ENCODE data around the gene ELK3. TPM values are rescaled to one million over a fixed set of nuclear protein-coding genes. Genes with fewer than 3 reads are reported as not detected.

ELK3 gene
- total and polyA plus RNA-seq, 8 donors: 2.9 to 12.9 (median 6.1) TPM

DNA sequence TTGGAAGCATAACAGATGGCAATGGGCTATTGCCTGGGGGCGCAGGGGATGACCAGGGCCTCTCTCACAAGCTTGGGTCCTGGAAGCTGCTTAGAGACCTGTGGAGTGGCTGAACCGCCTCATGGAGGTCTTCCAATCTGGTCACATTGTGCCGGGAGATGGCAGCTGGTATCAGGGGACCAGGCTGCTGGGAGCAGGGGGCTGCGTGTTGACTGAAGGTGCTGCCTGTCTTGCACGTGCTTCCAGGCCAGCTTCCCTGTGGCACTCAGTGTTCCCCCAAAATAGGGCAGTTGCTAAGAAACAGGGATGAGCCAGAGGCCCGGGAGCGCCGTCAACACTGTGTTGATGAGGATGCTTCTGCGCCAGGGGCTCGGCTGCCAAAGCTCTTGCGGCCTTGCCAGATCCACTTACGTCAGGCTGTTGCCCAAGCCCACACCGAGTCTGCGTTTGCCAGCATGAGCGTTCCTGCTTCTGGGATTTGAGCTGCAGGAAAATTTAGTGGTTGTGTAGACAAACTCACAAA is 39.8 kb downstream of the ELK3 start:
- no peak overlapping the region for H3K4me3 ChIP-seq
- H3K4me1 ChIP-seq: no peaks in the 10 kb centered on the region
- intact Hi-C loops (cut with DNase I): no loop called here
- H3K27me3 ChIP-seq: no peaks in the 10 kb centered on the region
- peak; percentile 16 to 63 (median 37) for ATAC-seq
- FAIRE-seq: no peak
- peak overlapping the region in 1 of 4 donors; percentile 37 for H3K27ac ChIP-seq
- no peaks in the 10 kb centered on the region for H3K9me3 ChIP-seq
- DNase-seq: peak in 2 of 6 donors; percentile 42
- 83 to 90% methylated on average over 15 of the region's 15 CpGs for WGBS, 2 donors
- no peaks in the 10 kb centered on the region for H3K36me3 ChIP-seq
- TF ChIP-seq, protein P1, sequence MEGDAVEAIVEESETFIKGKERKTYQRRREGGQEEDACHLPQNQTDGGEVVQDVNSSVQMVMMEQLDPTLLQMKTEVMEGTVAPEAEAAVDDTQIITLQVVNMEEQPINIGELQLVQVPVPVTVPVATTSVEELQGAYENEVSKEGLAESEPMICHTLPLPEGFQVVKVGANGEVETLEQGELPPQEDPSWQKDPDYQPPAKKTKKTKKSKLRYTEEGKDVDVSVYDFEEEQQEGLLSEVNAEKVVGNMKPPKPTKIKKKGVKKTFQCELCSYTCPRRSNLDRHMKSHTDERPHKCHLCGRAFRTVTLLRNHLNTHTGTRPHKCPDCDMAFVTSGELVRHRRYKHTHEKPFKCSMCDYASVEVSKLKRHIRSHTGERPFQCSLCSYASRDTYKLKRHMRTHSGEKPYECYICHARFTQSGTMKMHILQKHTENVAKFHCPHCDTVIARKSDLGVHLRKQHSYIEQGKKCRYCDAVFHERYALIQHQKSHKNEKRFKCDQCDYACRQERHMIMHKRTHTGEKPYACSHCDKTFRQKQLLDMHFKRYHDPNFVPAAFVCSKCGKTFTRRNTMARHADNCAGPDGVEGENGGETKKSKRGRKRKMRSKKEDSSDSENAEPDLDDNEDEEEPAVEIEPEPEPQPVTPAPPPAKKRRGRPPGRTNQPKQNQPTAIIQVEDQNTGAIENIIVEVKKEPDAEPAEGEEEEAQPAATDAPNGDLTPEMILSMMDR (IDR thresholded peaks at IDR 0.05): no peak

DNA sequence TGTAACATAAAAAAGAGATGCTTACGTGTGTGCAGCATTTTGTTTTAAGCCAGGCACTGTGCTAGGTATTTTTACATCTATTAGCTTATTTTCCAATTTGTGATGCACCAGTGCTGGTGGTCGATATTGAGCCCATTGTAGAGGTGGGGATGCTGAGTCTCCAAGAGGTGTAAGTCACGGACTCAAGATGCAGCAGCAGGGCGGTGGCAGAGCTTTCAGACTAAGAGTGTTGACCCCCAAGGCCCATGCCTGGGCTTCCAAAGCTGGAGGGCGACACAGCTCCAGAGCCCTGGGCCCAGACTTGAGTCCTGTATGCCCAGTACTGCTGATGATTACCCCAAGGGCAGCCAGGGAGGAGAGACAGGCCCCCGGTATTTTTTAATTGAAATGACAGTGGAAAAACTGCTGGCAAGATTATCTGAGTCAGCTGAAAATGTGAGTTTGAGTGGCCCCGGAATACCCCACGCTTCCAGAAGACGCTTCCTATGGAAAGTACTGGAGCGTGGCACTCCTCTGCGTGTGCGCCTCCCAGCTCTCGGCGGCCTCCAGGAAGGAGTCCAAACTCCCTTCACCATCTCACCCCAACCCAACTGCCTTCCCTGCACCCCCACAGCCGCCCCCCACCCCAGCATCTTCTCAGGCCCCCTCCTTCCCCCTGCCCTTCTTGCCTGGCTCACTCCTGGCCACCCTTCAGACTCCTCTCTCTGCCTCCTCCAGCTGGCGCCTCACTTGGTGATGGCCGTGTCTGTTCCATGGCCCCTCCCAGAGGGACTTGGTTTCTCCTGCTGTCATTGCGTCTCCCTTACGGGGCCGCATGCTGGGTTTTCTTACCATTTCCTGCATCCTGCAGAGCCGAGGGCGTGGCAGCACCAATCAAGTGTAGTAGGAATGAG is 40.7 kb downstream of the ELK3 start:
- TF ChIP-seq, protein P1 (IDR thresholded peaks at IDR 0.05): no peak
- no peak overlapping the region for H3K27ac ChIP-seq
- FAIRE-seq (no peak), DNase-seq (no peak), ATAC-seq (no peak)
- no peak overlapping the region for H3K4me3 ChIP-seq
- H3K9me3 ChIP-seq: no peaks in the 10 kb centered on the region
- H3K4me1 ChIP-seq: no peaks in the 10 kb centered on the region
- H3K36me3 ChIP-seq: no peaks in the 10 kb centered on the region
- intact Hi-C loops (cut with DNase I): no loop called here
- WGBS, 2 donors: 92 to 93% methylated on average over 22 of the region's 22 CpGs
- H3K27me3 ChIP-seq: no peaks in the 10 kb centered on the region

DNA sequence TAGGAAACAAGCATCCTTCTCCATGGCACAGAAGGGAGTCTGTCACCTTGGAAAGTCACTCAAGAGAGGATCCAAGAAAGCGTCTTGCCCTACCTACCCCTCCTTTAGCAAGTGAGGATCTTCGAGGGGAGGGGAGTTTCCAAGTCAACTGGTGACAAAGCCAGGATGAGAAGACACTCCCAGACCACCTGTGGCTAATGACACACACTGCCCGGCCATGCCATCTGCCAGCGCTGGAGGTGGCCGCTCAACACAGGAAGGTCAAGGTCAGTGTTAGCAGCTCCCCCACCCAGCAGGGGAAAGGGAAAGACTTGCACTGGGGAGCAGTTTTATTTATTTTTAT is 41.3 kb downstream of the ELK3 start:
- Histone ChIP-seq H3K36me3 (no peaks in the 10 kb centered on the region), H3K4me3 (no peak overlapping the region), H3K4me1 (no peaks in the 10 kb centered on the region), H3K27ac (no peak overlapping the region), H3K9me3 (no peaks in the 10 kb centered on the region), H3K27me3 (no peaks in the 10 kb centered on the region)
- FAIRE-seq: no peak
- intact Hi-C loops (cut with DNase I): no loop called here
- ATAC-seq: no peak
- no peak for DNase-seq
- TF ChIP-seq, protein P1 (IDR thresholded peaks at IDR 0.05): no peak
- WGBS, 2 donors: 68 to 71% methylated on average over 5 of the region's 5 CpGs

DNA sequence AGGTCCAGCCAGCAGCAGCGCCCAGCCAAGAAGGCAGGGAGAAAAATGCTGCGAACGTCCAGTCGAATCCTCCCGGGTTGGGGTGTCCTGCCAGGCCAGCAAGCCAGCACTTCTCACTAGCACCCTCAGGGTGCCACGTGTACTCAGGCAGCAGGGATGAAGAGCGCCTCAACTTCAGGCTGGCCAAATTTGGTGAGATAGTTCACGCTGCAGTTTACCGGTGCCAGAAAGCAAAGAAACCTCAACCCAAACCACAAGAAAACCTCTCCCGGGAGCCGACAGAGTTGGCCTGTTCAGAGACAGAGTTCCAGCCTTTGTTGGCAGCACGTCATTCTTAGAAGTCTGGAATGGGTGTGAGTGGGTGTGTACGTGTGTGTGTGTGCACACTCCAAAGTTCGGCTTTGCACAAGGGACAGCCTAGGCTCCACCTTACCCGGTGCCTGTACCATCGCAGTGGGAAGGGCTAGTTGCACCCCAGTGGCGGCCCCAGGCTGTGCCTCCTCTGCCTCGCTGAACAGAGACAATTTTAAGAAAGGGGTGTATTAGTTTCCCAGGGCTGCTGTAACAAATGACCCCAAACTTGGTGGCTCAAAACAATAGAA is 42.1 kb downstream of the ELK3 start:
- FAIRE-seq: no peak
- H3K4me3 ChIP-seq: no peak overlapping the region
- no peak for DNase-seq
- no peaks in the 10 kb centered on the region for H3K9me3 ChIP-seq
- intact Hi-C loops (cut with DNase I): no loop called here
- no peaks in the 10 kb centered on the region for H3K36me3 ChIP-seq
- peak in 1 of 4 donors; percentile 16 for ATAC-seq
- TF ChIP-seq, protein P1 (IDR thresholded peaks at IDR 0.05): no peak
- no peaks in the 10 kb centered on the region for H3K4me1 ChIP-seq
- no peaks in the 10 kb centered on the region for H3K27me3 ChIP-seq
- no peak overlapping the region for H3K27ac ChIP-seq
- WGBS, 2 donors: 82 to 91% methylated on average over 18 of the region's 18 CpGs

Data from pancreas (tissue), 10 donors.